HL-60 (cell line): Measurements from ENCODE around the gene OTX2.

Experiments used
- DNase-seq, 2 experiments: peaks; one replicate each; pipeline ENCODE4 v3.0.0-alpha.2; 2010 to 2020; ENCODE audit warnings: low read depth in 1 of 2, low spot score in 1 of 2
- H3K27ac ChIP-seq: fragments of 250-450 bp; sonication (Bioruptor Pico); replicated peaks from 2 replicates; pipeline ENCODE4 v1.5.1; 2020; ENCODE audit warnings: mild to moderate bottlenecking, moderate library complexity
- H3K27me3 ChIP-seq: fragments of 250-450 bp; sonication (Bioruptor Pico); 2 replicates; pipeline ENCODE4 v1.5.1; 2021; ENCODE audit warnings: mild to moderate bottlenecking, moderate library complexity; ENCODE audit not compliant: insufficient read depth, poor library complexity, severe bottlenecking
- H3K4me3 ChIP-seq: replicated peaks from 2 replicates; pipeline ENCODE4 v1.5.1; 2011; ENCODE audit warnings: mild to moderate bottlenecking, control low read depth, low read length; ENCODE audit not compliant: insufficient read depth
- GABPA ChIP-seq: IDR thresholded peaks from 2 replicates; pipeline ENCODE4 v1.6.1; 2012; ENCODE audit warnings: low read depth
- POLR2AphosphoS5 ChIP-seq: IDR thresholded peaks from 2 replicates; pipeline ENCODE4 v1.6.1; 2012; ENCODE audit warnings: low read depth
- SPI1 ChIP-seq: IDR thresholded peaks from 2 replicates; pipeline ENCODE4 v1.6.1; 2012; ENCODE audit warnings: low read depth, mild to moderate bottlenecking, borderline replicate concordance
- TF ChIP-seq, protein P1 (sequence below): IDR thresholded peaks from one replicate; pipeline ENCODE4 v1.5.1; 2011; ENCODE audit warnings: low read length, control low read depth, inconsistent platforms; ENCODE audit not compliant: insufficient read depth
- TF ChIP-seq, protein P2 (sequence below): IDR thresholded peaks from 2 replicates; pipeline ENCODE4 v1.6.1; 2012; ENCODE audit warnings: low read depth; ENCODE audit not compliant: insufficient replicate concordance

OTX2 gene

DNA sequence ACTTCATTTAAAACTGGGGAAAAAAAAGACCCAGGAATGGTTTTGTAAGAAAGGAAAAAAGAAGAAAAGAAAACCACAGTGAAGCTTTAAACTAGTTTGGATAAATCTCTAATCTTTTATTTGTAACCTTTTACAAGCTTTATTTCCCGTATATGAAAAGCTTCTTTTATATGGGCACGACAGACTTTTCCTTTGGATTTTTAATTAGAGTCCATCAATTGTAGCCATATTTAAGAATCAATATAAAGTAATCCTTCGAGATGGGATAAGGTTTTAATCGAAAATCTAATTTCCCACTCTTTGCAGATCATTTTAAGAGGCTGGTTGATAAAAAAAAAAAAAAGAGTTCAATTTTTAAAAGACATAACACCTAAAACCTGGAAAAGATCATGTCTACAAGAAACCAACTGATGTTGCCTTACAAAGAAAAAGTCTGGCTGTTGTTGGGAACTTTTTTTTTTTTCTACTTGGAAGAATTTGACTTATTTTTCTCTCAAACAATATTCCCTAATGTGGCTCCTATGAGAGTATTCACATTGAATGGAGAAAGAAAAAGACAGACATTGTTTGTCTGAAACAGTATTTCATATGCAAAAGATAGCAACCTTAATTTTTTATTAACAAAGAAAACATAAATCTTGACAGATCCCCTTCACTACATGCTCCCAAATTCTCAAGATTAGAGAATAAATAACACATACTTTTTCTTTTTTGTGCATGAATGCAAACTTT, 4.9 kb upstream of the OTX2 start:
- DNase-seq, result no peak
- TF ChIP-seq, protein P1, sequence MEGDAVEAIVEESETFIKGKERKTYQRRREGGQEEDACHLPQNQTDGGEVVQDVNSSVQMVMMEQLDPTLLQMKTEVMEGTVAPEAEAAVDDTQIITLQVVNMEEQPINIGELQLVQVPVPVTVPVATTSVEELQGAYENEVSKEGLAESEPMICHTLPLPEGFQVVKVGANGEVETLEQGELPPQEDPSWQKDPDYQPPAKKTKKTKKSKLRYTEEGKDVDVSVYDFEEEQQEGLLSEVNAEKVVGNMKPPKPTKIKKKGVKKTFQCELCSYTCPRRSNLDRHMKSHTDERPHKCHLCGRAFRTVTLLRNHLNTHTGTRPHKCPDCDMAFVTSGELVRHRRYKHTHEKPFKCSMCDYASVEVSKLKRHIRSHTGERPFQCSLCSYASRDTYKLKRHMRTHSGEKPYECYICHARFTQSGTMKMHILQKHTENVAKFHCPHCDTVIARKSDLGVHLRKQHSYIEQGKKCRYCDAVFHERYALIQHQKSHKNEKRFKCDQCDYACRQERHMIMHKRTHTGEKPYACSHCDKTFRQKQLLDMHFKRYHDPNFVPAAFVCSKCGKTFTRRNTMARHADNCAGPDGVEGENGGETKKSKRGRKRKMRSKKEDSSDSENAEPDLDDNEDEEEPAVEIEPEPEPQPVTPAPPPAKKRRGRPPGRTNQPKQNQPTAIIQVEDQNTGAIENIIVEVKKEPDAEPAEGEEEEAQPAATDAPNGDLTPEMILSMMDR, result no peak
- TF ChIP-seq GABPA (no peak), SPI1 (no peak), POLR2AphosphoS5 (no peak)
- TF ChIP-seq, protein P2, sequence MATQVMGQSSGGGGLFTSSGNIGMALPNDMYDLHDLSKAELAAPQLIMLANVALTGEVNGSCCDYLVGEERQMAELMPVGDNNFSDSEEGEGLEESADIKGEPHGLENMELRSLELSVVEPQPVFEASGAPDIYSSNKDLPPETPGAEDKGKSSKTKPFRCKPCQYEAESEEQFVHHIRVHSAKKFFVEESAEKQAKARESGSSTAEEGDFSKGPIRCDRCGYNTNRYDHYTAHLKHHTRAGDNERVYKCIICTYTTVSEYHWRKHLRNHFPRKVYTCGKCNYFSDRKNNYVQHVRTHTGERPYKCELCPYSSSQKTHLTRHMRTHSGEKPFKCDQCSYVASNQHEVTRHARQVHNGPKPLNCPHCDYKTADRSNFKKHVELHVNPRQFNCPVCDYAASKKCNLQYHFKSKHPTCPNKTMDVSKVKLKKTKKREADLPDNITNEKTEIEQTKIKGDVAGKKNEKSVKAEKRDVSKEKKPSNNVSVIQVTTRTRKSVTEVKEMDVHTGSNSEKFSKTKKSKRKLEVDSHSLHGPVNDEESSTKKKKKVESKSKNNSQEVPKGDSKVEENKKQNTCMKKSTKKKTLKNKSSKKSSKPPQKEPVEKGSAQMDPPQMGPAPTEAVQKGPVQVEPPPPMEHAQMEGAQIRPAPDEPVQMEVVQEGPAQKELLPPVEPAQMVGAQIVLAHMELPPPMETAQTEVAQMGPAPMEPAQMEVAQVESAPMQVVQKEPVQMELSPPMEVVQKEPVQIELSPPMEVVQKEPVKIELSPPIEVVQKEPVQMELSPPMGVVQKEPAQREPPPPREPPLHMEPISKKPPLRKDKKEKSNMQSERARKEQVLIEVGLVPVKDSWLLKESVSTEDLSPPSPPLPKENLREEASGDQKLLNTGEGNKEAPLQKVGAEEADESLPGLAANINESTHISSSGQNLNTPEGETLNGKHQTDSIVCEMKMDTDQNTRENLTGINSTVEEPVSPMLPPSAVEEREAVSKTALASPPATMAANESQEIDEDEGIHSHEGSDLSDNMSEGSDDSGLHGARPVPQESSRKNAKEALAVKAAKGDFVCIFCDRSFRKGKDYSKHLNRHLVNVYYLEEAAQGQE, result no peak
- Histone ChIP-seq H3K4me3 (no peak overlapping the region), H3K27me3 (peaks cover 75% of the 10 kb centered on the region), H3K27ac (no peak overlapping the region)

DNA sequence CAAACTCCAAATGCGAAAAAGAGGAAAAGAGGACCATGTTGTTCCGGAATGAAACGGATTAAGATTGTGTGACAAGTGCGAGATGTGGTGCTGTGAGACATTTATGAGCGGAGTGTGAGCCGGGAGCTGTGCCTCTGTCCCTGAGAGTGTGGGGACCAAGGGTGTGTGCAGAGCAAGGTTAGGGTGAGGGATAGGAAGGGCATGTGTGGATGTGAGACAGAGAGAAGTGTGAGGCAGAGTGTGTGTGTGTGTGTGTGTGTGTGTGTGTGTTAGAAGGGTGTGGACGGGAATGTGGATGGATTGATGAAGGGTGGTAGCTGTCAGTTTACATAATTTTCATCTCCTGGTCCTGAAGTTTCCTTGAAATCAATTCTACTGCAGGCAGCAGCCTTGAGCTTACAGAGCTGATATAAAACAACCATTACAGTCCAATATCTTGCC, 4.3 kb upstream of the OTX2 start:
- Histone ChIP-seq H3K27me3 (peaks cover 75% of the 10 kb centered on the region), H3K27ac (no peak overlapping the region), H3K4me3 (no peak overlapping the region)
- TF ChIP-seq, protein P2, result no peak
- TF ChIP-seq POLR2AphosphoS5 (no peak), SPI1 (no peak), GABPA (no peak)
- TF ChIP-seq, protein P1, result no peak
- no peak for DNase-seq

DNA sequence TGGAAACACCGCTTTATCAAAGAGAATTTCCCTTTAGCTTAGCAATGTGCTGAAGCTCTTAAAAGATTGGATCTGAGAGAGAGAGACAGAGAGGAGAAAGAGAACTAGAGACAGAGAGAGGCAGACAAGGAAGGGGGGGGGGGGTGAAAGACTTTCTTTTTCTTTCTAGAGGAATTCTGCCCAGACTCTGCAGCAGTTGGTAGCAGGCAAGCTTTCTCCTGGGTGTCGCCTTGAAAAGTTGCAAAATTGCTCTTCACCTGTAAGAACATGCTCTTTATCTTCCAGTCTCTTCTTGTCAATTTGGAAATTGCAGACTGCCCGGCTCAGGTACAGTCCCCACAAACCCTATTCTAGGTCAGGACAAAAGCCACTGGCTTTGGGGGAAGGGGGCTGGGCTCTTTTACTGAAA, 2.9 kb upstream of the OTX2 start:
- DNase-seq, result no peak
- Histone ChIP-seq H3K4me3 (no peak overlapping the region), H3K27ac (no peak overlapping the region), H3K27me3 (peaks cover 74% of the 10 kb centered on the region)
- TF ChIP-seq, protein P2, result no peak
- TF ChIP-seq, protein P1, result no peak
- no peak for TF ChIP-seq POLR2AphosphoS5
- TF ChIP-seq SPI1, result no peak
- TF ChIP-seq GABPA, result no peak
